NB4 (cell line): ENCODE data around the gene SURF4.

Experiments
- CTCF ChIP-seq: IDR thresholded peaks from one replicate; pipeline ENCODE4 v1.5.1; 2012; ENCODE audit warnings: low read depth, low read length
- MAX ChIP-seq: IDR thresholded peaks from 2 replicates; pipeline ENCODE4 v1.6.1; 2011; ENCODE audit warnings: low read depth, low read length

- TF ChIP-seq CTCF (no peak), MAX (no peak)
These were observed 29.9 kb upstream of the SURF4 start for GRCh38 chr9:133405508-133406438.
